Endodermal cell (in vitro differentiated cells): ENCODE data around the gene BRD8. TPM values are rescaled to one million over a fixed set of nuclear protein-coding genes. Genes with fewer than 3 reads are reported as not detected.

ENCODE experiments used
- DNase-seq: peaks from one replicate; pipeline ENCODE4 v3.0.0-alpha.2; 2017
- H3K27ac ChIP-seq: 2 replicates; pipeline ENCODE4 v1.5.1; 2013; ENCODE audit warnings: mild to moderate bottlenecking, low read depth, low read length, moderate library complexity
- H3K27me3 ChIP-seq: 2 replicates; pipeline ENCODE4 v1.6.1; 2013; ENCODE audit warnings: mild to moderate bottlenecking, low read length, moderate library complexity; ENCODE audit not compliant: insufficient read depth, control insufficient read depth, poor library complexity, severe bottlenecking
- H3K36me3 ChIP-seq: 2 replicates; pipeline ENCODE4 v1.7.0; 2013; ENCODE audit warnings: mild to moderate bottlenecking, low read length, moderate library complexity; ENCODE audit not compliant: control insufficient read depth, insufficient read depth
- H3K4me1 ChIP-seq: one replicate; pipeline ENCODE4 v1.7.0; 2013; ENCODE audit warnings: low read length; ENCODE audit not compliant: control insufficient read depth, insufficient read depth
- H3K4me3 ChIP-seq: 2 replicates; pipeline ENCODE4 v1.5.1; 2013; ENCODE audit warnings: mild to moderate bottlenecking, low read length, moderate library complexity
- H3K9ac ChIP-seq: 2 replicates; pipeline ENCODE4 v1.6.1; 2013; ENCODE audit warnings: mild to moderate bottlenecking, low read length, moderate library complexity; ENCODE audit not compliant: poor library complexity, severe bottlenecking; ENCODE audit errors: extremely low read depth
- H3K9me3 ChIP-seq: 2 replicates; pipeline ENCODE4 v1.6.1; 2013; ENCODE audit warnings: mild to moderate bottlenecking, low read length, moderate library complexity; ENCODE audit not compliant: control insufficient read depth
- H3K27ac Mint-ChIP-seq: 2 replicates; pipeline ENCODE4 v1.8.0; 2020; ENCODE audit warnings: mixed read lengths
- H3K27me3 Mint-ChIP-seq: 2 replicates; pipeline ENCODE4 v1.8.0; 2021; ENCODE audit warnings: mild to moderate bottlenecking, mixed read lengths; ENCODE audit not compliant: insufficient read depth
- H3K36me3 Mint-ChIP-seq: 2 replicates; pipeline ENCODE4 v1.8.0; 2020; ENCODE audit warnings: low read depth, mixed read lengths
- H3K4me1 Mint-ChIP-seq: 2 replicates; pipeline ENCODE4 v1.8.0; 2020; ENCODE audit warnings: mixed read lengths
- H3K4me3 Mint-ChIP-seq: 2 replicates; pipeline ENCODE4 v1.8.0; 2020; ENCODE audit warnings: mild to moderate bottlenecking, moderate library complexity, mixed read lengths
- H3K9me3 Mint-ChIP-seq: 2 replicates; pipeline ENCODE4 v1.8.0; 2020; ENCODE audit warnings: mild to moderate bottlenecking, mixed read lengths
- WGBS, 2 experiments: methylation state at CpG; one replicate each; pipeline versions ENCODE4 v1.1.5 to v1.1.7; 2013; ENCODE audit warnings: missing lambda C conversion rate in 2 of 2, mixed read lengths in 1 of 2; ENCODE audit not compliant: insufficient coverage in 1 of 2, insufficient read length in 1 of 2; 5-methylcytosine and 5-hydroxymethylcytosine counted together
- total RNA-seq, 2 donors: library from RNA; stranded (reverse); fragmentation: NEBNext Ultra II Directional in 1 of 2; extraction: Animal tissue kit (Norgen Biotek cat#: 25700) in 1 of 2; gene quantifications; 2 replicates in 1 of 2; 3 replicates in 1 of 2; pipeline ENCODE4 v1.2.1, GENCODE V29; 2021
- TF ChIP-seq, protein P1 (sequence below): fragments of 200-600 bp; sonication (generic); conservative IDR thresholded peaks from 2 replicates; pipeline ENCODE4 v1.5.0; 2021; ENCODE audit warnings: antibody characterized with exemption, mild to moderate bottlenecking

BRD8 gene
- total RNA-seq, 2 donors from 2014 or later = 120 to 122 TPM

GRCh38 chr5:138224712-138225111 lies 46.3 kb upstream of the BRD8 start:
- Histone ChIP-seq H3K4me1 (no peaks in the 10 kb centered on the region), H3K4me3 (no peak overlapping the region), H3K27ac (no peak overlapping the region), H3K27me3 (peaks cover 11% of the 10 kb centered on the region), H3K9ac (no peak overlapping the region), H3K36me3 (no peaks in the 10 kb centered on the region), H3K9me3 (peaks cover 24% of the 10 kb centered on the region)
- H3K36me3 Mint-ChIP-seq = peaks cover 3% of the 10 kb centered on the region
- peaks cover 2% of the 10 kb centered on the region for H3K4me1 Mint-ChIP-seq
- DNase-seq = no peak
- TF ChIP-seq, protein P1, sequence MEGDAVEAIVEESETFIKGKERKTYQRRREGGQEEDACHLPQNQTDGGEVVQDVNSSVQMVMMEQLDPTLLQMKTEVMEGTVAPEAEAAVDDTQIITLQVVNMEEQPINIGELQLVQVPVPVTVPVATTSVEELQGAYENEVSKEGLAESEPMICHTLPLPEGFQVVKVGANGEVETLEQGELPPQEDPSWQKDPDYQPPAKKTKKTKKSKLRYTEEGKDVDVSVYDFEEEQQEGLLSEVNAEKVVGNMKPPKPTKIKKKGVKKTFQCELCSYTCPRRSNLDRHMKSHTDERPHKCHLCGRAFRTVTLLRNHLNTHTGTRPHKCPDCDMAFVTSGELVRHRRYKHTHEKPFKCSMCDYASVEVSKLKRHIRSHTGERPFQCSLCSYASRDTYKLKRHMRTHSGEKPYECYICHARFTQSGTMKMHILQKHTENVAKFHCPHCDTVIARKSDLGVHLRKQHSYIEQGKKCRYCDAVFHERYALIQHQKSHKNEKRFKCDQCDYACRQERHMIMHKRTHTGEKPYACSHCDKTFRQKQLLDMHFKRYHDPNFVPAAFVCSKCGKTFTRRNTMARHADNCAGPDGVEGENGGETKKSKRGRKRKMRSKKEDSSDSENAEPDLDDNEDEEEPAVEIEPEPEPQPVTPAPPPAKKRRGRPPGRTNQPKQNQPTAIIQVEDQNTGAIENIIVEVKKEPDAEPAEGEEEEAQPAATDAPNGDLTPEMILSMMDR = no peak
- H3K27ac Mint-ChIP-seq = no peak overlapping the region
- WGBS, 2 experiments = 80 to 93% methylated on average over 1 to 6 of the region's 6 CpGs
- no peak overlapping the region for H3K4me3 Mint-ChIP-seq
- H3K27me3 Mint-ChIP-seq = peaks cover 13% of the 10 kb centered on the region
- H3K9me3 Mint-ChIP-seq = peaks cover 20% of the 10 kb centered on the region

DNA sequence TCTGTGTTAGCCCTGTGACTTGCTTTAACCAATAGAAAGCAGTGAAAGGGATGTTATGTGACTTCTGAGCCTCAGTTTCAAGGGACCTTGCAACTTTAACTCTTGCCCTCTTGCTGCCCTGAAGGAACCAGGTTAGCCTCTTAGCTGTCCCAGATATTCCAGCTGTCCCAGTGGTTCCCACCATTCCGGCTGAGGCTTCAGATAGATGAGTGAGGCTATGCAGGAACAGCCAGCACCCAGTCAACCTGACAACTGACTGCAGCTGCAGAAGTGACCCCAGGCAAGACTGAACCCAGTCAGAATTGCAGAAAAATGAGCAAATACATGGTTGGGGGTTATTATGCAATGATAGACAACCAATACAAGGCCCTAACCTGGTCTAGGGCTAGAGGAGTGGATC lies 45.1 kb upstream of the BRD8 start:
- Histone ChIP-seq H3K36me3 (no peaks in the 10 kb centered on the region), H3K9ac (no peak overlapping the region), H3K27ac (no peak overlapping the region), H3K4me1 (no peaks in the 10 kb centered on the region), H3K9me3 (peaks cover 29% of the 10 kb centered on the region), H3K4me3 (no peak overlapping the region), H3K27me3 (peaks cover 11% of the 10 kb centered on the region)
- WGBS, 2 experiments = 88 to 100% methylated on average over 1 of the region's 1 CpG
- TF ChIP-seq, protein P1 = no peak
- Mint-ChIP-seq H3K4me1 (peaks cover 2% of the 10 kb centered on the region), H3K4me3 (no peak overlapping the region), H3K27me3 (peaks cover 14% of the 10 kb centered on the region), H3K27ac (no peak overlapping the region), H3K9me3 (peaks cover 30% of the 10 kb centered on the region), H3K36me3 (peaks cover 4% of the 10 kb centered on the region)
- no peak for DNase-seq

- Mint-ChIP-seq H3K27ac (no peak overlapping the region), H3K36me3 (peaks cover 1% of the 10 kb centered on the region), H3K9me3 (peaks cover 17% of the 10 kb centered on the region), H3K4me1 (peaks cover 2% of the 10 kb centered on the region), H3K27me3 (peaks cover 4% of the 10 kb centered on the region), H3K4me3 (no peak overlapping the region)
- H3K4me1 ChIP-seq = no peaks in the 10 kb centered on the region
- H3K9ac ChIP-seq = no peak overlapping the region
- H3K27me3 ChIP-seq = no peaks in the 10 kb centered on the region
- H3K36me3 ChIP-seq = no peaks in the 10 kb centered on the region
- TF ChIP-seq, protein P1 = no peak
- WGBS, 2 experiments = 85 to 94% methylated on average over 2 of the region's 2 CpGs
- H3K27ac ChIP-seq = no peak overlapping the region
- H3K4me3 ChIP-seq = no peak overlapping the region
- peaks cover 12% of the 10 kb centered on the region for H3K9me3 ChIP-seq
- DNase-seq = no peak
Measured at GRCh38 chr5:138216799-138217198, 38.4 kb upstream of the BRD8 start.
